GM12891 (cell line): ENCODE measurements around the gene TIAM2.

Experiments
- PAX5 ChIP-seq: IDR thresholded peaks from 2 replicates; pipeline ENCODE4 v1.6.1; 2011; ENCODE audit warnings: low read length, moderate library complexity, mild to moderate bottlenecking; ENCODE audit not compliant: insufficient read depth, severe bottlenecking
- POLR2A ChIP-seq: IDR thresholded peaks from 2 replicates; pipeline ENCODE4 v1.6.1; 2011; ENCODE audit warnings: low read depth, low read length, control low read depth
- POLR2AphosphoS5 ChIP-seq: IDR thresholded peaks from 2 replicates; pipeline ENCODE4 v1.6.1; 2011; ENCODE audit warnings: low read depth, low read length, control low read depth
- POU2F2 ChIP-seq: IDR thresholded peaks from 2 replicates; pipeline ENCODE4 v1.6.1; 2011; ENCODE audit warnings: low read depth, mild to moderate bottlenecking, control low read depth, low read length, moderate library complexity
- SPI1 ChIP-seq: IDR thresholded peaks from 2 replicates; pipeline ENCODE4 v1.6.1; 2011; ENCODE audit warnings: low read depth, low read length, control low read depth
- TAF1 ChIP-seq: IDR thresholded peaks from 2 replicates; pipeline ENCODE4 v1.6.1; 2011; ENCODE audit warnings: low read depth, low read length, control low read depth

GRCh38 chr6:155038104-155038503 is 43.0 kb downstream of the TIAM2 start:
- no peak for TF ChIP-seq TAF1
- TF ChIP-seq POLR2AphosphoS5, result no peak
- no peak for TF ChIP-seq POLR2A
- TF ChIP-seq POU2F2, result no peak
- no peak for TF ChIP-seq SPI1
- TF ChIP-seq PAX5, result no peak
